H54 (cell line): ENCODE data around the gene TTC28.
"Not testable (repeated sequence)": the region's sequence is repeated elsewhere in the genome, so short reads cannot be mapped to it uniquely, and the experiment has no call there.

Experiments
- DNase-seq: peaks from one replicate; pipeline ENCODE4 v3.0.0; 2011; ENCODE audit warnings: low spot score, mixed read lengths; ENCODE audit not compliant: insufficient read length
- FAIRE-seq: peaks from 3 replicates; lab custom pipeline; 2011; peaks lifted over from hg19 to GRCh38; lab: Jason Lieb, UNC
- POLR2A ChIP-seq: IDR thresholded peaks from 2 replicates; pipeline ENCODE4 v1.6.1; 2011; ENCODE audit warnings: low read depth, mild to moderate bottlenecking, low read length

TTC28 gene

GRCh38 chr22:28106617-28107016 lies 573.0 kb downstream of the TTC28 start:
- DNase-seq = no peak
- FAIRE-seq = no peak
- no peak for TF ChIP-seq POLR2A

GRCh38 chr22:28105988-28106387 lies 573.7 kb downstream of the TTC28 start:
- FAIRE-seq = no peak
- no peak for DNase-seq
- TF ChIP-seq POLR2A = no peak

- DNase-seq (no peak), FAIRE-seq (no peak)
- no peak for TF ChIP-seq POLR2A
These were observed 574.2 kb downstream of the TTC28 start for GRCh38 chr22:28105413-28105812.

- TF ChIP-seq POLR2A = no peak
- no peak for DNase-seq
- no peak for FAIRE-seq
These were observed 576.0 kb downstream of the TTC28 start for GRCh38 chr22:28103596-28103995.

GRCh38 chr22:28102151-28102812 lies 577.4 kb downstream of the TTC28 start:
- DNase-seq (no peak), FAIRE-seq (no peak)
- TF ChIP-seq POLR2A = no peak

GRCh38 chr22:28097627-28098026 lies 582.0 kb downstream of the TTC28 start:
- no peak for TF ChIP-seq POLR2A
- DNase-seq (no peak), FAIRE-seq (no peak)

- DNase-seq (no peak), FAIRE-seq (no peak)
- no peak for TF ChIP-seq POLR2A
These were observed 583.5 kb downstream of the TTC28 start for GRCh38 chr22:28096161-28096560.

- TF ChIP-seq POLR2A = no peak
- no peak for FAIRE-seq
- no peak for DNase-seq
These were observed 584.1 kb downstream of the TTC28 start for GRCh38 chr22:28095316-28096095.

GRCh38 chr22:28094771-28095170 lies 584.9 kb downstream of the TTC28 start:
- no peak for FAIRE-seq
- TF ChIP-seq POLR2A = no peak

GRCh38 chr22:28093711-28094110 lies 585.9 kb downstream of the TTC28 start:
- FAIRE-seq = no peak
- DNase-seq = no peak
- TF ChIP-seq POLR2A = no peak

More at GRCh38 chr22:28094771-28095170, 584.9 kb downstream of the TTC28 start:
- no peak for DNase-seq

GRCh38 chr22:28091486-28091885 lies 588.2 kb downstream of the TTC28 start:
- FAIRE-seq (no peak), DNase-seq (no peak)
- no peak for TF ChIP-seq POLR2A

- not testable (repeated sequence) for FAIRE-seq
These were observed 590.1 kb downstream of the TTC28 start for GRCh38 chr22:28089541-28089940.

GRCh38 chr22:28077166-28077565 lies 602.5 kb downstream of the TTC28 start:
- DNase-seq (no peak), FAIRE-seq (no peak)
- no peak for TF ChIP-seq POLR2A

More at GRCh38 chr22:28089541-28089940, 590.1 kb downstream of the TTC28 start:
- not testable (repeated sequence) for DNase-seq

- no peak for TF ChIP-seq POLR2A
- FAIRE-seq (peak; percentile 80), DNase-seq (peak; percentile 18)
These were observed 604.2 kb downstream of the TTC28 start for GRCh38 chr22:28075358-28075981.
